CD8-positive, alpha-beta memory T cell (primary cell): Measurements from ENCODE around the gene TRIM8. TPM values are rescaled to one million over a fixed set of nuclear protein-coding genes. Genes with fewer than 3 reads are reported as not detected.

Experiments used
- CTCF ChIA-PET: fragments of 350-600 bp; sonication (Branson Sonifier 250); formaldehyde crosslinking; loops from one replicate; lab custom pipeline; 2021; ENCODE audit warnings: antibody characterized with exemption; lab: Charles Lee
- POLR2A ChIA-PET: fragments of 350-600 bp; sonication (Branson Sonifier 250); formaldehyde crosslinking; loops from one replicate; lab custom pipeline; 2021; ENCODE audit warnings: antibody characterized with exemption; lab: Charles Lee
- DNase-seq, 5 donors: peaks; one replicate each; pipeline versions ENCODE4 v3.0.0 to v3.0.0-alpha.2; 2020 to 2022; ENCODE audit warnings: mixed read lengths in 1 of 5
- H3K27ac ChIP-seq: one replicate; pipeline ENCODE4 v1.7.0; 2013; ENCODE audit warnings: low read depth, mild to moderate bottlenecking, low read length, moderate library complexity
- H3K27me3 ChIP-seq: 2 replicates; pipeline ENCODE4 v1.7.0; 2013; ENCODE audit warnings: low read length, mild to moderate bottlenecking; ENCODE audit not compliant: insufficient read depth, poor library complexity, severe bottlenecking
- H3K36me3 ChIP-seq: 2 replicates; pipeline ENCODE4 v1.7.0; 2013; ENCODE audit warnings: mild to moderate bottlenecking, low read length, moderate library complexity; ENCODE audit not compliant: insufficient read depth
- H3K4me1 ChIP-seq: 2 replicates; pipeline ENCODE4 v1.7.0; 2013; ENCODE audit warnings: mild to moderate bottlenecking, low read length, moderate library complexity; ENCODE audit not compliant: insufficient read depth
- H3K4me3 ChIP-seq: 2 replicates; pipeline ENCODE4 v1.7.0; 2013; ENCODE audit warnings: mild to moderate bottlenecking, low read length
- H3K9me3 ChIP-seq: 2 replicates; pipeline ENCODE4 v1.7.0; 2013; ENCODE audit warnings: mild to moderate bottlenecking, low read length
- H3K27ac Mint-ChIP-seq, 8 donors: one replicate each; pipeline ENCODE4 v1.8.0; 2020 to 2021; ENCODE audit warnings: mixed read lengths in 8 of 8, mild to moderate bottlenecking in 6 of 8, inconsistent platforms in 3 of 8, moderate library complexity in 3 of 8
- H3K27me3 Mint-ChIP-seq, 2 donors: one replicate each; pipeline ENCODE4 v1.8.0; 2020 to 2021; ENCODE audit warnings: mixed read lengths in 2 of 2, mild to moderate bottlenecking in 1 of 2, moderate library complexity in 1 of 2
- H3K36me3 Mint-ChIP-seq, 3 donors: one replicate each; pipeline ENCODE4 v1.8.0; 2020 to 2021; ENCODE audit warnings: mixed read lengths in 3 of 3, inconsistent platforms in 1 of 3, mild to moderate bottlenecking in 1 of 3
- H3K4me1 Mint-ChIP-seq, 3 donors: one replicate each; pipeline ENCODE4 v1.8.0; 2020 to 2021; ENCODE audit warnings: mixed read lengths in 3 of 3, inconsistent platforms in 1 of 3, mild to moderate bottlenecking in 1 of 3
- H3K4me3 Mint-ChIP-seq, 7 donors: one replicate each; pipeline ENCODE4 v1.8.0; 2020 to 2021; ENCODE audit warnings: mixed read lengths in 7 of 7, mild to moderate bottlenecking in 6 of 7, moderate library complexity in 4 of 7, inconsistent platforms in 2 of 7
- H3K9me3 Mint-ChIP-seq, 5 donors: one replicate each; pipeline ENCODE4 v1.8.0; 2020 to 2022; ENCODE audit warnings: mixed read lengths in 5 of 5, mild to moderate bottlenecking in 3 of 5, moderate library complexity in 2 of 5, inconsistent platforms in 1 of 5
- polyA plus RNA-seq: library from polyadenylated mRNA; unstranded; fragments of 300-500 nt; fragmentation: Illumina TruSeq; gene quantifications from one replicate; pipeline ENCODE4 v1.2.3, GENCODE V29; 2021
- total RNA-seq, 2 experiments: library from RNA; stranded (reverse); gene quantifications; one replicate each; pipeline ENCODE4 v1.2.3, GENCODE V29; 2021

TRIM8 gene
- total and polyA plus RNA-seq, 3 experiments from 2014 or later = 63.9 to 74.5 (median 72.0) TPM

GRCh38 chr10:102600816-102601215, 43.5 kb upstream of the TRIM8 start:
- no peaks in the 10 kb centered on the region for H3K9me3 ChIP-seq
- Mint-ChIP-seq H3K9me3 (no peaks in the 10 kb centered on the region), H3K4me1 (no peaks in the 10 kb centered on the region), H3K27me3 (no peaks in the 10 kb centered on the region), H3K27ac (no peak overlapping the region), H3K36me3 (peaks cover 0 to 85% (median 19%) of the 10 kb centered on the region in 3 donors), H3K4me3 (no peak overlapping the region)
- H3K4me1 ChIP-seq = no peaks in the 10 kb centered on the region
- peaks cover 16% of the 10 kb centered on the region for H3K36me3 ChIP-seq
- POLR2A ChIA-PET = interaction anchor here (0.8 kb wide), 1 partner anchor 16 kb away, joined by 3 read pairs; no protein-coding TSS in a partner anchor
- no peak overlapping the region for H3K4me3 ChIP-seq
- no peak overlapping the region for H3K27ac ChIP-seq
- no peak for DNase-seq
- H3K27me3 ChIP-seq = no peaks in the 10 kb centered on the region
- CTCF ChIA-PET = interaction anchor here (0.9 to 1.6 kb wide), 2 partner anchors 18 to 75 kb away, joined by 3 read pairs; no protein-coding TSS in a partner anchor

- no peak overlapping the region for H3K27ac Mint-ChIP-seq
- H3K4me3 Mint-ChIP-seq = no peak overlapping the region
- H3K4me3 ChIP-seq = no peak overlapping the region
- CTCF ChIA-PET = no interaction called here
- H3K9me3 Mint-ChIP-seq = no peaks in the 10 kb centered on the region
- H3K4me1 Mint-ChIP-seq = no peaks in the 10 kb centered on the region
- no peaks in the 10 kb centered on the region for H3K27me3 ChIP-seq
- H3K4me1 ChIP-seq = no peaks in the 10 kb centered on the region
- no peak overlapping the region for H3K27ac ChIP-seq
- H3K27me3 Mint-ChIP-seq = no peaks in the 10 kb centered on the region
- H3K9me3 ChIP-seq = no peaks in the 10 kb centered on the region
- POLR2A ChIA-PET = interaction anchor here (0.8 kb wide), 1 partner anchor 15 kb away, joined by 3 read pairs; no protein-coding TSS in a partner anchor
- DNase-seq = no peak
- H3K36me3 ChIP-seq = peaks cover 16% of the 10 kb centered on the region
- H3K36me3 Mint-ChIP-seq = peaks cover 0 to 87% (median 23%) of the 10 kb centered on the region in 3 donors
Measured at GRCh38 chr10:102601639-102602038, 42.6 kb upstream of the TRIM8 start.

- Histone ChIP-seq H3K9me3 (no peaks in the 10 kb centered on the region), H3K4me1 (no peaks in the 10 kb centered on the region), H3K27me3 (no peaks in the 10 kb centered on the region), H3K27ac (no peak overlapping the region), H3K36me3 (peaks cover 14% of the 10 kb centered on the region), H3K4me3 (no peak overlapping the region)
- POLR2A ChIA-PET = no interaction called here
- CTCF ChIA-PET = interaction anchor here (1.4 kb wide), 1 partner anchor 70 kb away, joined by 3 read pairs; no protein-coding TSS in a partner anchor
- H3K9me3 Mint-ChIP-seq = no peaks in the 10 kb centered on the region
- no peak for DNase-seq
- peak overlapping the region in 2 of 8 donors; percentile 40 to 54 for H3K27ac Mint-ChIP-seq
- H3K36me3 Mint-ChIP-seq = peaks cover 0 to 81% (median 20%) of the 10 kb centered on the region in 3 donors
- no peak overlapping the region for H3K4me3 Mint-ChIP-seq
- H3K4me1 Mint-ChIP-seq = no peaks in the 10 kb centered on the region
- H3K27me3 Mint-ChIP-seq = no peaks in the 10 kb centered on the region
Measured at GRCh38 chr10:102602272-102603045, 41.8 kb upstream of the TRIM8 start.

GRCh38 chr10:102603946-102604345, 40.3 kb upstream of the TRIM8 start:
- no peak overlapping the region for H3K4me3 ChIP-seq
- H3K4me1 ChIP-seq = no peaks in the 10 kb centered on the region
- no peak for DNase-seq
- no peaks in the 10 kb centered on the region for H3K9me3 ChIP-seq
- CTCF ChIA-PET = no interaction called here
- Mint-ChIP-seq H3K27ac (no peak overlapping the region), H3K4me1 (no peaks in the 10 kb centered on the region), H3K36me3 (peaks cover 0 to 69% (median 13%) of the 10 kb centered on the region in 3 donors), H3K4me3 (no peak overlapping the region), H3K9me3 (no peaks in the 10 kb centered on the region), H3K27me3 (no peaks in the 10 kb centered on the region)
- H3K27me3 ChIP-seq = no peaks in the 10 kb centered on the region
- no peak overlapping the region for H3K27ac ChIP-seq
- POLR2A ChIA-PET = no interaction called here
- peaks cover 7% of the 10 kb centered on the region for H3K36me3 ChIP-seq

GRCh38 chr10:102604439-102604841, 39.8 kb upstream of the TRIM8 start:
- Mint-ChIP-seq H3K36me3 (peaks cover 0 to 66% (median 14%) of the 10 kb centered on the region in 3 donors), H3K4me1 (peaks cover 0 to 1% (median 0%) of the 10 kb centered on the region in 3 donors), H3K4me3 (no peak overlapping the region), H3K9me3 (no peaks in the 10 kb centered on the region), H3K27ac (peak overlapping the region in 1 of 8 donors; percentile 80), H3K27me3 (no peaks in the 10 kb centered on the region)
- POLR2A ChIA-PET = no interaction called here
- CTCF ChIA-PET = interaction anchor here (1.4 to 1.7 kb wide), 2 partner anchors 20 to 40 kb away, joined by 3 to 4 read pairs; partner anchors contain the start of gene TRIM8
- H3K4me1 ChIP-seq = no peaks in the 10 kb centered on the region
- H3K4me3 ChIP-seq = no peak overlapping the region
- no peaks in the 10 kb centered on the region for H3K9me3 ChIP-seq
- no peaks in the 10 kb centered on the region for H3K27me3 ChIP-seq
- peaks cover 2% of the 10 kb centered on the region for H3K36me3 ChIP-seq
- DNase-seq = no peak
- no peak overlapping the region for H3K27ac ChIP-seq

- H3K36me3 ChIP-seq = no peaks in the 10 kb centered on the region
- peaks cover 0 to 8% (median 0%) of the 10 kb centered on the region in 3 donors for H3K4me1 Mint-ChIP-seq
- H3K4me1 ChIP-seq = no peaks in the 10 kb centered on the region
- no peaks in the 10 kb centered on the region for H3K9me3 Mint-ChIP-seq
- H3K27ac Mint-ChIP-seq = peak overlapping the region in 1 of 8 donors; percentile 55
- no peak for DNase-seq
- no peaks in the 10 kb centered on the region for H3K27me3 ChIP-seq
- CTCF ChIA-PET = interaction anchor here (1.4 to 1.7 kb wide), 2 partner anchors 22 to 39 kb away, joined by 3 to 4 read pairs; partner anchors contain the start of gene TRIM8
- no peak overlapping the region for H3K27ac ChIP-seq
- H3K4me3 ChIP-seq = no peak overlapping the region
- POLR2A ChIA-PET = no interaction called here
- no peak overlapping the region for H3K4me3 Mint-ChIP-seq
- H3K9me3 ChIP-seq = no peaks in the 10 kb centered on the region
- H3K36me3 Mint-ChIP-seq = peaks cover 0 to 53% (median 11%) of the 10 kb centered on the region in 3 donors
- no peaks in the 10 kb centered on the region for H3K27me3 Mint-ChIP-seq
Measured at GRCh38 chr10:102605712-102606111, 38.6 kb upstream of the TRIM8 start.

GRCh38 chr10:102608487-102608886, 35.8 kb upstream of the TRIM8 start:
- Mint-ChIP-seq H3K9me3 (no peaks in the 10 kb centered on the region), H3K27me3 (no peaks in the 10 kb centered on the region), H3K36me3 (peaks cover 0 to 36% (median 7%) of the 10 kb centered on the region in 3 donors), H3K4me1 (peaks cover 17 to 34% (median 21%) of the 10 kb centered on the region in 3 donors), H3K4me3 (no peak overlapping the region), H3K27ac (no peak overlapping the region)
- no peak for DNase-seq
- Histone ChIP-seq H3K36me3 (no peaks in the 10 kb centered on the region), H3K27ac (no peak overlapping the region), H3K4me1 (peaks cover 24% of the 10 kb centered on the region), H3K27me3 (no peaks in the 10 kb centered on the region), H3K9me3 (no peaks in the 10 kb centered on the region), H3K4me3 (no peak overlapping the region)
- CTCF ChIA-PET = interaction anchor here (1.0 kb wide), 1 partner anchor 66 kb away, joined by 3 read pairs; no protein-coding TSS in a partner anchor
- POLR2A ChIA-PET = no interaction called here

GRCh38 chr10:102610441-102610887, 33.8 kb upstream of the TRIM8 start:
- no peaks in the 10 kb centered on the region for H3K27me3 ChIP-seq
- H3K27me3 Mint-ChIP-seq = no peaks in the 10 kb centered on the region
- H3K36me3 ChIP-seq = peaks cover 2% of the 10 kb centered on the region
- H3K9me3 Mint-ChIP-seq = no peaks in the 10 kb centered on the region
- CTCF ChIA-PET = no interaction called here
- no peak overlapping the region for H3K4me3 Mint-ChIP-seq
- peaks cover 30% of the 10 kb centered on the region for H3K4me1 ChIP-seq
- no peak overlapping the region for H3K27ac ChIP-seq
- peak in 1 of 5 donors; percentile 20 for DNase-seq
- peak overlapping the region in 4 of 8 donors; percentile 2 to 97 (median 54) for H3K27ac Mint-ChIP-seq
- H3K4me1 Mint-ChIP-seq = peaks cover 17 to 34% (median 21%) of the 10 kb centered on the region in 3 donors
- H3K4me3 ChIP-seq = no peak overlapping the region
- no peaks in the 10 kb centered on the region for H3K9me3 ChIP-seq
- H3K36me3 Mint-ChIP-seq = peaks cover 0 to 26% (median 7%) of the 10 kb centered on the region in 3 donors
- POLR2A ChIA-PET = no interaction called here
